Measurements from ENCODE around the gene AFAP1L1. TPM values are rescaled to one million over a fixed set of nuclear protein-coding genes. Genes with fewer than 3 reads are reported as not detected.

AFAP1L1 gene
- total and polyA plus RNA-seq, 2 of the 13 experiments (the other 11 are each of a cell fraction or from before 2014, with no cell fraction given) = 0.38 to 1.0 TPM

DNA sequence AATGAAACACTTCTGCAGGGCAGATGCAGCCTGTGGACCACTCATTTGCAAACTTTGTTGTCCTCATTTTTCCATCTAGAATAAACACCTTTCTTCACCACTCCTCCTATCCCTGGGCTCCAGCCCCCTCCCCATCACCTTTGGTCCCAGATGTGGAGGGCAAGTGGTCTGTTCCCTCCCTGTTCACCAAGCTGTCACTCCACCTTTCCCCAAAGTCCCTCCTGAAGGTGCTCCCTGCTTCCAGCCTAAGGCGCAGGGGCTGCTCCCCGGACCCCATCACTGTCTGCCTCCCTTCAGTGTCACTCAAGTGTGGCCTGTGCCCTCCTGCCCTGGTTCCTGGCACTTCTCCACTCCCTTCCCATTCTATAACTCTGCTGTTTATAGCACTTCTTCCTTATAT, 93.1 kb downstream of the AFAP1L1 start:
- TF ChIP-seq ZNF331 (CRISPR knock-in tag; IDR thresholded peaks at IDR 0.05) (no peak), JARID2 (CRISPR knock-in tag; IDR thresholded peaks at IDR 0.05; ENCODE audit: insufficient replicate concordance) (no peak), ZNF124 (CRISPR knock-in tag; IDR thresholded peaks at IDR 0.05) (no peak), PRMT3 (CRISPR knock-in tag; IDR thresholded peaks at IDR 0.05; ENCODE audit: borderline replicate concordance, low read depth) (no peak), ZSCAN25 (CRISPR knock-in tag; IDR thresholded peaks at IDR 0.05) (no peak), RNF2 (conservative IDR thresholded peaks at IDR 0.05; ENCODE audit: low read depth) (no peak), TAF1 (CRISPR knock-in tag; IDR thresholded peaks at IDR 0.05) (no peak), ZEB1 (IDR thresholded peaks at IDR 0.05; ENCODE audit: insufficient replicate concordance, low read depth) (no peak), ELF4 (CRISPR knock-in tag; IDR thresholded peaks at IDR 0.05; ENCODE audit: borderline replicate concordance) (no peak), SP5 (CRISPR knock-in tag; IDR thresholded peaks at IDR 0.05; ENCODE audit: borderline replicate concordance, low read depth) (no peak), ZNF142 (CRISPR knock-in tag; IDR thresholded peaks at IDR 0.05) (no peak), RBM22 (optimal IDR thresholded peaks at IDR 0.05; ENCODE audit: low read length) (no peak), ZNF652 (CRISPR knock-in tag; IDR thresholded peaks at IDR 0.05; ENCODE audit: borderline replicate concordance, low read depth) (no peak)
- TF ChIP-seq, protein P1, sequence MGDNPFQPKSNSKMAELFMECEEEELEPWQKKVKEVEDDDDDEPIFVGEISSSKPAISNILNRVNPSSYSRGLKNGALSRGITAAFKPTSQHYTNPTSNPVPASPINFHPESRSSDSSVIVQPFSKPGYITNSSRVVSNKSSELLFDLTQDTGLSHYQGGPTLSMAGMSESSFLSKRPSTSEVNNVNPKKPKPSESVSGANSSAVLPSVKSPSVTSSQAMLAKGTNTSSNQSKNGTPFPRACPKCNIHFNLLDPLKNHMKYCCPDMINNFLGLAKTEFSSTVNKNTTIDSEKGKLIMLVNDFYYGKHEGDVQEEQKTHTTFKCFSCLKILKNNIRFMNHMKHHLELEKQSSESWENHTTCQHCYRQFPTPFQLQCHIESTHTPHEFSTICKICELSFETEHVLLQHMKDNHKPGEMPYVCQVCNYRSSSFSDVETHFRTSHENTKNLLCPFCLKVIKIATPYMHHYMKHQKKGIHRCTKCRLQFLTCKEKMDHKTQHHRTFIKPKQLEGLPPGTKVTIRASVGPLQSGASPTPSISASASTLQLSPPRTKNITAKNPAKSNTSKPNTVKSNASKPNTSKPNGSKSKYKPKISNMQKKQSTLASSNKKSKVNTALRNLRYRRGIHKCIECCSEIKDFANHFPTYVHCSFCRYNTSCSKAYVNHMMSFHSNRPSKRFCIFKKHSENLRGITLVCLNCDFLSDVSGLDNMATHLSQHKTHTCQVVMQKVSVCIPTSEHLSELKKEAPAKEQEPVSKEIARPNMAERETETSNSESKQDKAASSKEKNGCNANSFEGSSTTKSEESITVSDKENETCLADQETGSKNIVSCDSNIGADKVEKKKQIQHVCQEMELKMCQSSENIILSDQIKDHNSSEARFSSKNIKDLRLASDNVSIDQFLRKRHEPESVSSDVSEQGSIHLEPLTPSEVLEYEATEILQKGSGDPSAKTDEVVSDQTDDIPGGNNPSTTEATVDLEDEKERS (CRISPR knock-in tag; IDR thresholded peaks at IDR 0.05) = no peak
- no TSS peak for BruUV-seq (replicated peaks)
- no peak overlapping the region for H3K27ac ChIP-seq (ENCODE audit: extremely low read length, insufficient read depth, low read length)
- 81% methylated on average over 2 of the region's 2 CpGs for WGBS (ENCODE audit: low lambda C conversion rate)
- H2AFZ ChIP-seq (ENCODE audit: low read length) = no peak overlapping the region
- no peak overlapping the region for H3K4me2 ChIP-seq (ENCODE audit: low read depth, low read length)
- ChIA-PET CTCF (ENCODE audit: low intra/inter-chr PET ratio, low total read pairs) (no interaction called here), POLR2A (no interaction called here)
- in situ Hi-C loops (cut with HindIII; ENCODE audit: extremely low pct_ligation_motif_present, low pct_unique_long_range_greater_than_20kb) (loop anchor here (5.0 kb wide), 1 partner anchor 198 kb away; no protein-coding TSS in a partner anchor), intact Hi-C loops (cut with micrococcal nuclease; ENCODE audit: unreplicated experiment) (no loop called here)
- H3K9me3 ChIP-seq (ENCODE audit: low read length) = no peaks in the 10 kb centered on the region
- FAIRE-seq (no peak), ATAC-seq (no peak), DNase-seq (ENCODE audit: low spot score) (no peak)
- no peaks in the 10 kb centered on the region; a peak in 1 of 5 replicates for H3K27me3 ChIP-seq (ENCODE audit: control insufficient read depth in 1 of 2, insufficient read depth in 2 of 2, low read length in 2 of 2)
- peaks cover 41% of the 10 kb centered on the region for H3K4me1 ChIP-seq (ENCODE audit: insufficient read depth, low read length)
- H4K20me1 ChIP-seq (ENCODE audit: insufficient read depth, low read length) = no peaks in the 10 kb centered on the region
- no peaks in the 10 kb centered on the region for H3K79me2 ChIP-seq (ENCODE audit: insufficient read depth, low read length)
- no peak overlapping the region for H3K9ac ChIP-seq (ENCODE audit: insufficient read depth, low read depth, low read length)
- H3K4me3 ChIP-seq (replicated peaks in 1 of 3; ENCODE audit: insufficient read depth in 1 of 3, low read depth in 2 of 3, low read length in 3 of 3) = no peak overlapping the region
- no peaks in the 10 kb centered on the region for H3K36me3 ChIP-seq (replicated peaks in 1 of 2; ENCODE audit: control insufficient read depth in 1 of 2, insufficient read depth in 2 of 2, low read length in 2 of 2)

All from HepG2 (cell line).